NCI-H446 treated with DMSO at 0.1 percent for 48 hours (cell line): ENCODE data around the gene TNNT1.
"Not testable (repeated sequence)": the region's sequence is repeated elsewhere in the genome, so short reads cannot be mapped to it uniquely, and the experiment has no call there.

ENCODE experiments used
- DNase-seq: peaks from one replicate; lab custom pipeline; 2025; lab: John Stamatoyannopoulos, UW

Gene TNNT1

GRCh38 chr19:55149078-55150003 lies at the start of gene TNNT1:
TSS of gene TNNT1 (minus strand) at chr19:55149206. CDS start at chr19:55147157, 2,049 bp downstream.
- no peak for DNase-seq

- no peak for DNase-seq
Observed at GRCh38 chr19:55198651-55199050, 49.6 kb upstream of the TNNT1 start.

GRCh38 chr19:55197528-55197927 lies 48.5 kb upstream of the TNNT1 start:
- no peak for DNase-seq

GRCh38 chr19:55196803-55197202 lies 47.8 kb upstream of the TNNT1 start:
- DNase-seq, result no peak

GRCh38 chr19:55193481-55193880 lies 44.5 kb upstream of the TNNT1 start:
- DNase-seq, result no peak

GRCh38 chr19:55189403-55189835 lies 40.4 kb upstream of the TNNT1 start:
- DNase-seq, result no peak

GRCh38 chr19:55188625-55189024 lies 39.6 kb upstream of the TNNT1 start:
- DNase-seq, result no peak

- no peak for DNase-seq
Observed at GRCh38 chr19:55186080-55186479, 37.1 kb upstream of the TNNT1 start.

- no peak for DNase-seq
Observed at GRCh38 chr19:55181740-55182139, 32.7 kb upstream of the TNNT1 start.

- DNase-seq, result no peak
Observed at GRCh38 chr19:55179606-55180484, 30.8 kb upstream of the TNNT1 start, which contains the start of gene SYT5. TSS of gene SYT5 (minus strand) at chr19:55180289. CDS start at chr19:55179041, 1,248 bp downstream.

- DNase-seq, result peak; percentile 68
Observed at GRCh38 chr19:55178781-55179599, 30.0 kb upstream of the TNNT1 start.

GRCh38 chr19:55176076-55176475 lies 27.1 kb upstream of the TNNT1 start:
- no peak for DNase-seq

- DNase-seq, result no peak
Observed at GRCh38 chr19:55175117-55175867, 26.3 kb upstream of the TNNT1 start.

GRCh38 chr19:55174425-55175116 lies 25.6 kb upstream of the TNNT1 start:
- no peak for DNase-seq

GRCh38 chr19:55173714-55174409 lies 24.9 kb upstream of the TNNT1 start:
- peak; percentile 55 for DNase-seq

GRCh38 chr19:55173186-55173713 lies 24.2 kb upstream of the TNNT1 start:
- DNase-seq, result no peak

GRCh38 chr19:55172741-55173140 lies 23.7 kb upstream of the TNNT1 start:
- DNase-seq, result no peak

- DNase-seq, result not testable (repeated sequence)
Observed at GRCh38 chr19:55172318-55172717, 23.3 kb upstream of the TNNT1 start.

GRCh38 chr19:55171440-55171839 lies 22.4 kb upstream of the TNNT1 start:
- DNase-seq, result no peak
